Tibial artery (tissue), 4 donors: ENCODE results near the gene FGF14.

ENCODE experiments used
- DNase-seq, 2 donors: peaks; one replicate each; pipeline ENCODE4 v3.0.0-alpha.2; 2019
- H3K27ac ChIP-seq, 2 donors: fragments of 200-600 bp; sonication (generic) in 1 of 2; 1 replicate in 1 of 2; 2 replicates in 1 of 2; pipeline ENCODE4 v1.5.1; 2018 to 2019; ENCODE audit warnings: mild to moderate bottlenecking in 1 of 2
- H3K27me3 ChIP-seq, 2 donors: fragments of 200-600 bp; sonication (generic) in 1 of 2; one replicate each; pipeline versions ENCODE4 v1.5.1 to v1.6.0; 2016 to 2019
- H3K36me3 ChIP-seq, 3 donors: fragments of 200-600 bp; sonication (generic) in 2 of 3; one replicate each; pipeline ENCODE4 v1.5.1; 2016 to 2019; ENCODE audit warnings: mild to moderate bottlenecking in 2 of 3
- H3K4me1 ChIP-seq, 4 donors: fragments of 200-600 bp; sonication (generic) in 2 of 4; 1 replicate in 3 of 4; 2 replicates in 1 of 4; pipeline ENCODE4 v1.5.1; 2016 to 2019
- H3K4me3 ChIP-seq, 2 donors: fragments of 200-600 bp; sonication (generic) in 1 of 2; 1 replicate in 1 of 2; 2 replicates in 1 of 2; pipeline ENCODE4 v1.5.1; 2018 to 2019; ENCODE audit warnings: mild to moderate bottlenecking in 2 of 2
- H3K9me3 ChIP-seq, 3 donors: fragments of 200-600 bp; sonication (generic) in 1 of 3; one replicate each; pipeline ENCODE4 v1.5.1; 2016 to 2019
- CTCF ChIP-seq, 2 experiments: fragments of 200-600 bp in 1 of 2; fragments of 450-650 bp in 1 of 2; IDR thresholded peaks; one replicate each; pipeline ENCODE4 v1.5.1; 2017 to 2019; ENCODE audit warnings: antibody characterized with exemption in 2 of 2, mild to moderate bottlenecking in 1 of 2, moderate library complexity in 1 of 2
- intact Hi-C: fragments of 100-400 bp; cut with DNase I; formaldehyde crosslinking; loops from one replicate; pipeline ENCODE4 v1.15.0; 2023; ENCODE audit warnings: low total_unique reads

The FGF14 gene

GRCh38 chr13:101712026-101712348, 689.9 kb downstream of the FGF14 start:
- H3K9me3 ChIP-seq, result no peaks in the 10 kb centered on the region
- H3K27ac ChIP-seq, result no peak overlapping the region
- intact Hi-C loops, result no loop called here
- H3K36me3 ChIP-seq, result peaks cover 0 to 22% (median 0%) of the 10 kb centered on the region in 3 donors
- no peaks in the 10 kb centered on the region for H3K4me1 ChIP-seq
- TF ChIP-seq CTCF (IDR thresholded peaks at IDR 0.05), result no peak
- no peak overlapping the region for H3K4me3 ChIP-seq
- H3K27me3 ChIP-seq, result no peaks in the 10 kb centered on the region
- DNase-seq, result no peak

- Histone ChIP-seq H3K4me3 (no peak overlapping the region), H3K36me3 (peaks cover 0 to 22% (median 0%) of the 10 kb centered on the region in 3 donors), H3K9me3 (no peaks in the 10 kb centered on the region), H3K27me3 (no peaks in the 10 kb centered on the region), H3K4me1 (no peaks in the 10 kb centered on the region), H3K27ac (no peak overlapping the region)
- no peak for TF ChIP-seq CTCF (IDR thresholded peaks at IDR 0.05)
- intact Hi-C loops, result no loop called here
- no peak for DNase-seq
Observed at GRCh38 chr13:101711307-101712025, 690.4 kb downstream of the FGF14 start.

GRCh38 chr13:101709952-101710351, 691.9 kb downstream of the FGF14 start:
- no peaks in the 10 kb centered on the region for H3K27me3 ChIP-seq
- no peak overlapping the region for H3K4me3 ChIP-seq
- no peak overlapping the region for H3K27ac ChIP-seq
- peaks cover 0 to 20% (median 0%) of the 10 kb centered on the region in 3 donors for H3K36me3 ChIP-seq
- intact Hi-C loops, result no loop called here
- H3K9me3 ChIP-seq, result no peaks in the 10 kb centered on the region
- DNase-seq, result no peak
- no peaks in the 10 kb centered on the region for H3K4me1 ChIP-seq
- no peak for TF ChIP-seq CTCF (IDR thresholded peaks at IDR 0.05)

GRCh38 chr13:101708115-101708514, 693.7 kb downstream of the FGF14 start:
- Histone ChIP-seq H3K36me3 (peaks cover 0 to 14% (median 0%) of the 10 kb centered on the region in 3 donors), H3K27me3 (no peaks in the 10 kb centered on the region), H3K4me1 (no peaks in the 10 kb centered on the region), H3K27ac (no peak overlapping the region), H3K4me3 (no peak overlapping the region), H3K9me3 (no peaks in the 10 kb centered on the region)
- no peak for TF ChIP-seq CTCF (IDR thresholded peaks at IDR 0.05)
- no peak for DNase-seq
- intact Hi-C loops, result no loop called here

GRCh38 chr13:101707659-101708058, 694.2 kb downstream of the FGF14 start:
- intact Hi-C loops, result no loop called here
- Histone ChIP-seq H3K9me3 (no peaks in the 10 kb centered on the region), H3K4me3 (no peak overlapping the region), H3K27ac (no peak overlapping the region), H3K36me3 (peaks cover 0 to 14% (median 0%) of the 10 kb centered on the region in 3 donors), H3K4me1 (no peaks in the 10 kb centered on the region), H3K27me3 (no peaks in the 10 kb centered on the region)
- DNase-seq, result no peak
- no peak for TF ChIP-seq CTCF (IDR thresholded peaks at IDR 0.05)

GRCh38 chr13:101706651-101707050, 695.2 kb downstream of the FGF14 start:
- intact Hi-C loops, result no loop called here
- no peak for DNase-seq
- peaks cover 0 to 14% (median 0%) of the 10 kb centered on the region in 3 donors for H3K36me3 ChIP-seq
- no peak overlapping the region for H3K27ac ChIP-seq
- no peaks in the 10 kb centered on the region for H3K4me1 ChIP-seq
- no peak for TF ChIP-seq CTCF (IDR thresholded peaks at IDR 0.05)
- H3K4me3 ChIP-seq, result no peak overlapping the region
- no peaks in the 10 kb centered on the region for H3K27me3 ChIP-seq
- no peaks in the 10 kb centered on the region for H3K9me3 ChIP-seq
